Left ventricle myocardium inferior (tissue), 1 donor: ENCODE data around the gene KIRREL1. TPM values are rescaled to one million over a fixed set of nuclear protein-coding genes. Genes with fewer than 3 reads are reported as not detected.

Experiments
- DNase-seq: peaks from one replicate; pipeline ENCODE4 v3.0.0-alpha.2; 2020
- H3K27ac ChIP-seq: fragments of 200-600 bp; replicated peaks from 2 replicates; pipeline ENCODE4 v1.8.0; 2021
- H3K27me3 ChIP-seq: fragments of 200-600 bp; 2 replicates; pipeline ENCODE4 v1.8.0; 2021; ENCODE audit warnings: low read depth
- H3K36me3 ChIP-seq: fragments of 200-600 bp; 2 replicates; pipeline ENCODE4 v1.8.0; 2021
- H3K4me1 ChIP-seq: fragments of 200-600 bp; 2 replicates; pipeline ENCODE4 v1.8.0; 2021
- H3K4me3 ChIP-seq: fragments of 200-600 bp; 2 replicates; pipeline ENCODE4 v1.8.0; 2021; ENCODE audit warnings: mild to moderate bottlenecking, moderate library complexity
- H3K9me3 ChIP-seq: fragments of 200-600 bp; replicated peaks from 2 replicates; pipeline ENCODE4 v1.8.0; 2021
- CTCF ChIP-seq: fragments of 200-600 bp; IDR thresholded peaks from 2 replicates; pipeline ENCODE4 v1.8.0; 2021; ENCODE audit warnings: antibody characterized with exemption, mild to moderate bottlenecking, borderline replicate concordance
- intact Hi-C: fragments of 100-400 bp; cut with micrococcal nuclease; formaldehyde crosslinking; loops from one replicate; pipeline ENCODE4 v1.11.0; 2022
- total RNA-seq: library from RNA; stranded (reverse); fragmentation: NEBNext Ultra II Directional; extraction: Animal tissue kit (Norgen Biotek cat#: 25700); gene quantifications from one replicate; pipeline ENCODE4 v1.2.1, GENCODE V29; 2021
- donor health status: DM: no; HTN: yes; CAD: no; lungs with severe emphysema.

Gene KIRREL1
- total RNA-seq, 1 donor from 2014 or later, result 7.3 TPM

GRCh38 chr1:157952601-157953000, 40.8 kb upstream of the KIRREL1 start:
- H3K4me3 ChIP-seq, result no peak overlapping the region
- peaks cover 36% of the 10 kb centered on the region for H3K27me3 ChIP-seq
- intact Hi-C loops, result no loop called here
- no peak overlapping the region for H3K27ac ChIP-seq
- H3K4me1 ChIP-seq, result no peaks in the 10 kb centered on the region
- no peaks in the 10 kb centered on the region for H3K36me3 ChIP-seq
- H3K9me3 ChIP-seq, result no peaks in the 10 kb centered on the region
- no peak for DNase-seq
- no peak for TF ChIP-seq CTCF

- Histone ChIP-seq H3K27me3 (peaks cover 44% of the 10 kb centered on the region), H3K27ac (no peak overlapping the region), H3K4me1 (no peaks in the 10 kb centered on the region), H3K4me3 (no peak overlapping the region), H3K9me3 (no peaks in the 10 kb centered on the region), H3K36me3 (no peaks in the 10 kb centered on the region)
- TF ChIP-seq CTCF, result no peak
- no peak for DNase-seq
- intact Hi-C loops, result no loop called here
Measured at GRCh38 chr1:157955221-157955620, 38.2 kb upstream of the KIRREL1 start.

- H3K4me1 ChIP-seq, result no peaks in the 10 kb centered on the region
- H3K36me3 ChIP-seq, result no peaks in the 10 kb centered on the region
- intact Hi-C loops, result no loop called here
- H3K4me3 ChIP-seq, result no peak overlapping the region
- DNase-seq, result no peak
- no peak for TF ChIP-seq CTCF
- peaks cover 44% of the 10 kb centered on the region for H3K27me3 ChIP-seq
- H3K27ac ChIP-seq, result no peak overlapping the region
- no peaks in the 10 kb centered on the region for H3K9me3 ChIP-seq
Measured at GRCh38 chr1:157955857-157956256, 37.6 kb upstream of the KIRREL1 start.

GRCh38 chr1:157956732-157957131, 36.7 kb upstream of the KIRREL1 start:
- intact Hi-C loops, result no loop called here
- H3K4me3 ChIP-seq, result no peak overlapping the region
- H3K27me3 ChIP-seq, result peaks cover 46% of the 10 kb centered on the region
- H3K9me3 ChIP-seq, result no peaks in the 10 kb centered on the region
- H3K27ac ChIP-seq, result no peak overlapping the region
- no peak for TF ChIP-seq CTCF
- H3K36me3 ChIP-seq, result no peaks in the 10 kb centered on the region
- H3K4me1 ChIP-seq, result no peaks in the 10 kb centered on the region
- no peak for DNase-seq

GRCh38 chr1:157958263-157958662, 35.2 kb upstream of the KIRREL1 start:
- no peak overlapping the region for H3K4me3 ChIP-seq
- intact Hi-C loops, result no loop called here
- peaks cover under 1% of the 10 kb centered on the region for H3K4me1 ChIP-seq
- no peaks in the 10 kb centered on the region for H3K9me3 ChIP-seq
- no peak for DNase-seq
- no peak overlapping the region for H3K27ac ChIP-seq
- no peak for TF ChIP-seq CTCF
- peaks cover 58% of the 10 kb centered on the region for H3K27me3 ChIP-seq
- H3K36me3 ChIP-seq, result no peaks in the 10 kb centered on the region

- Histone ChIP-seq H3K36me3 (no peaks in the 10 kb centered on the region), H3K27me3 (peaks cover 67% of the 10 kb centered on the region), H3K9me3 (no peaks in the 10 kb centered on the region), H3K4me1 (peaks cover 3% of the 10 kb centered on the region), H3K4me3 (no peak overlapping the region), H3K27ac (no peak overlapping the region)
- intact Hi-C loops, result no loop called here
- TF ChIP-seq CTCF, result no peak
- no peak for DNase-seq
Measured at GRCh38 chr1:157959750-157960149, 33.7 kb upstream of the KIRREL1 start.
